ENCODE measurements around the gene SUSD1. TPM values are rescaled to one million over a fixed set of nuclear protein-coding genes. Genes with fewer than 3 reads are reported as not detected.

Gene SUSD1
- total and polyA plus RNA-seq, 2 of the 13 experiments (the other 11 are each of a cell fraction or from before 2014, with no cell fraction given), result 25.9 to 32.3 TPM

DNA sequence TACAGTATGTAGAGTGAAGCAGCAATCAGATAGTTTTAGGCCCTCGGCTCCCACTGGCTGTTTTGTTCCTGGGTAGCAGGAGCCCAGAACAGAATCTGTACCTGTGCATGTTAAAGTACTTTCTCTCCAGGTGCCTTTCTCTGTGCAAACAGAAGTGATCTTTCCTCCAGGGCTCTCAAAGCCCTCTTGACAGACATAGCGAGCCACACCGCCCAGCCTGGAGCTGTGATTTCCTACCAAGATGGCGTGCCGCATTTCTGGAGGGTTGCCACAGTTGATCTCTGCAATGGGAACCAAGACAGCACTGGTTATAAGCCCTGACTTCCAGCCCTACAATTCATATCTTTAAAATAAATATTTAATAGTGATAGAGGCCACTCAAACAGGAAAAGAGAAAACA lies 50.9 kb downstream of the SUSD1 start:
- H3K4me2 ChIP-seq (ENCODE audit: low read depth, low read length), result no peak overlapping the region
- no peaks in the 10 kb centered on the region for H3K79me2 ChIP-seq (ENCODE audit: insufficient read depth, low read length)
- POLR2A ChIA-PET, result no interaction called here
- intact Hi-C loops (cut with micrococcal nuclease; ENCODE audit: unreplicated experiment), result no loop called here
- H2AFZ ChIP-seq (ENCODE audit: low read length), result no peak overlapping the region
- no peak overlapping the region for H3K27ac ChIP-seq (ENCODE audit: extremely low read length, insufficient read depth, low read length)
- FAIRE-seq (no peak), ATAC-seq (no peak), DNase-seq (ENCODE audit: low spot score) (no peak)
- no TSS peak for BruUV-seq (replicated peaks)
- no peaks in the 10 kb centered on the region for H3K9me3 ChIP-seq (ENCODE audit: low read length)
- 99% methylated on average over 5 of the region's 5 CpGs for WGBS (ENCODE audit: low lambda C conversion rate)
- in situ Hi-C loops (cut with HindIII; ENCODE audit: extremely low pct_ligation_motif_present, low pct_unique_long_range_greater_than_20kb), result no loop called here
- CTCF ChIA-PET (ENCODE audit: low intra/inter-chr PET ratio, low total read pairs), result no interaction called here
- no peaks in the 10 kb centered on the region for H4K20me1 ChIP-seq (ENCODE audit: insufficient read depth, low read length)
- peaks cover 2 to 11% of the 10 kb centered on the region in 2 experiments; a peak in 4 of 5 replicates for H3K36me3 ChIP-seq (replicated peaks in 1 of 2; ENCODE audit: control insufficient read depth in 1 of 2, insufficient read depth in 2 of 2, low read length in 2 of 2)
- H3K4me3 ChIP-seq (replicated peaks in 1 of 3; ENCODE audit: insufficient read depth in 1 of 3, low read depth in 2 of 3, low read length in 3 of 3), result no peak overlapping the region
- no peaks in the 10 kb centered on the region for H3K27me3 ChIP-seq (ENCODE audit: control insufficient read depth in 1 of 2, insufficient read depth in 2 of 2, low read length in 2 of 2)
- H3K4me1 ChIP-seq (ENCODE audit: insufficient read depth, low read length), result peaks cover 77% of the 10 kb centered on the region
- no peak overlapping the region for H3K9ac ChIP-seq (ENCODE audit: insufficient read depth, low read depth, low read length)
- TF ChIP-seq ZNF841 (CRISPR knock-in tag; IDR thresholded peaks at IDR 0.05; ENCODE audit: borderline replicate concordance) (no peak), ZFP90 (CRISPR knock-in tag; IDR thresholded peaks at IDR 0.05; ENCODE audit: borderline replicate concordance) (no peak), ZNF335 (CRISPR knock-in tag; IDR thresholded peaks at IDR 0.05) (no peak), FOXK1 (CRISPR knock-in tag; IDR thresholded peaks at IDR 0.05; ENCODE audit: borderline replicate concordance, low read depth) (no peak), ZNF326 (CRISPR knock-in tag; IDR thresholded peaks at IDR 0.05; ENCODE audit: borderline replicate concordance) (no peak), PAX8 (CRISPR knock-in tag; IDR thresholded peaks at IDR 0.05; ENCODE audit: borderline replicate concordance) (no peak), MEIS2 (CRISPR knock-in tag; IDR thresholded peaks at IDR 0.05) (no peak), JUN (CRISPR knock-in tag; IDR thresholded peaks at IDR 0.05) (no peak), TBX3 (IDR thresholded peaks at IDR 0.05; ENCODE audit: borderline replicate concordance) (no peak), NRL (CRISPR knock-in tag; IDR thresholded peaks at IDR 0.05; ENCODE audit: borderline replicate concordance) (no peak), TCF12 (IDR thresholded peaks at IDR 0.05) (no peak), TCF12 (CRISPR knock-in tag; IDR thresholded peaks at IDR 0.05) (no peak)
- TF ChIP-seq, protein P1, sequence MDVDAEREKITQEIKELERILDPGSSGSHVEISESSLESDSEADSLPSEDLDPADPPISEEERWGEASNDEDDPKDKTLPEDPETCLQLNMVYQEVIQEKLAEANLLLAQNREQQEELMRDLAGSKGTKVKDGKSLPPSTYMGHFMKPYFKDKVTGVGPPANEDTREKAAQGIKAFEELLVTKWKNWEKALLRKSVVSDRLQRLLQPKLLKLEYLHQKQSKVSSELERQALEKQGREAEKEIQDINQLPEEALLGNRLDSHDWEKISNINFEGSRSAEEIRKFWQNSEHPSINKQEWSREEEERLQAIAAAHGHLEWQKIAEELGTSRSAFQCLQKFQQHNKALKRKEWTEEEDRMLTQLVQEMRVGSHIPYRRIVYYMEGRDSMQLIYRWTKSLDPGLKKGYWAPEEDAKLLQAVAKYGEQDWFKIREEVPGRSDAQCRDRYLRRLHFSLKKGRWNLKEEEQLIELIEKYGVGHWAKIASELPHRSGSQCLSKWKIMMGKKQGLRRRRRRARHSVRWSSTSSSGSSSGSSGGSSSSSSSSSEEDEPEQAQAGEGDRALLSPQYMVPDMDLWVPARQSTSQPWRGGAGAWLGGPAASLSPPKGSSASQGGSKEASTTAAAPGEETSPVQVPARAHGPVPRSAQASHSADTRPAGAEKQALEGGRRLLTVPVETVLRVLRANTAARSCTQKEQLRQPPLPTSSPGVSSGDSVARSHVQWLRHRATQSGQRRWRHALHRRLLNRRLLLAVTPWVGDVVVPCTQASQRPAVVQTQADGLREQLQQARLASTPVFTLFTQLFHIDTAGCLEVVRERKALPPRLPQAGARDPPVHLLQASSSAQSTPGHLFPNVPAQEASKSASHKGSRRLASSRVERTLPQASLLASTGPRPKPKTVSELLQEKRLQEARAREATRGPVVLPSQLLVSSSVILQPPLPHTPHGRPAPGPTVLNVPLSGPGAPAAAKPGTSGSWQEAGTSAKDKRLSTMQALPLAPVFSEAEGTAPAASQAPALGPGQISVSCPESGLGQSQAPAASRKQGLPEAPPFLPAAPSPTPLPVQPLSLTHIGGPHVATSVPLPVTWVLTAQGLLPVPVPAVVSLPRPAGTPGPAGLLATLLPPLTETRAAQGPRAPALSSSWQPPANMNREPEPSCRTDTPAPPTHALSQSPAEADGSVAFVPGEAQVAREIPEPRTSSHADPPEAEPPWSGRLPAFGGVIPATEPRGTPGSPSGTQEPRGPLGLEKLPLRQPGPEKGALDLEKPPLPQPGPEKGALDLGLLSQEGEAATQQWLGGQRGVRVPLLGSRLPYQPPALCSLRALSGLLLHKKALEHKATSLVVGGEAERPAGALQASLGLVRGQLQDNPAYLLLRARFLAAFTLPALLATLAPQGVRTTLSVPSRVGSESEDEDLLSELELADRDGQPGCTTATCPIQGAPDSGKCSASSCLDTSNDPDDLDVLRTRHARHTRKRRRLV (CRISPR knock-in tag; IDR thresholded peaks at IDR 0.05), result no peak

All from HepG2 (cell line).